GM12801 (cell line): ENCODE measurements around the gene SLAMF7.

Experiments used
- CTCF ChIP-seq: IDR thresholded peaks from one replicate; pipeline ENCODE4 v1.5.1; 2011; ENCODE audit warnings: control low read depth; ENCODE audit not compliant: insufficient read length; ENCODE audit errors: extremely low read depth

The SLAMF7 gene

GRCh38 chr1:160708801-160709200 is 30.2 kb upstream of the SLAMF7 start:
- TF ChIP-seq CTCF: no peak

- no peak for TF ChIP-seq CTCF
These were observed 29.3 kb upstream of the SLAMF7 start for GRCh38 chr1:160709715-160710114.

- TF ChIP-seq CTCF: no peak
These were observed 28.4 kb upstream of the SLAMF7 start for GRCh38 chr1:160710517-160711252.

GRCh38 chr1:160711276-160711601 is 27.8 kb upstream of the SLAMF7 start:
- no peak for TF ChIP-seq CTCF

GRCh38 chr1:160711602-160712311 is 27.3 kb upstream of the SLAMF7 start, which contains the start of gene CD48:
CD48 (minus strand) TSS chr1:160711822; CDS start chr1:160711763, 59 bp downstream.
- no peak for TF ChIP-seq CTCF

- TF ChIP-seq CTCF: no peak
These were observed 25.9 kb upstream of the SLAMF7 start for GRCh38 chr1:160713161-160713560.

GRCh38 chr1:160716013-160716412 is 23.0 kb upstream of the SLAMF7 start:
- TF ChIP-seq CTCF: no peak
